Adipocyte (in vitro differentiated cells): ENCODE results near the gene ZNF853.
A peak's percentile ranks its signal among the peaks of the same experiment; 100 is the strongest.

ENCODE experiments used
- DNase-seq: peaks from one replicate; pipeline ENCODE4 v3.0.0-alpha.2; 2015; ENCODE audit warnings: low read depth
- H3K27me3 ChIP-seq: replicated peaks from 2 replicates; pipeline ENCODE4 v1.7.0; 2013; ENCODE audit warnings: mild to moderate bottlenecking, low read length, moderate library complexity; ENCODE audit not compliant: control insufficient read depth, insufficient read depth
- H3K36me3 ChIP-seq: 2 replicates; pipeline ENCODE4 v1.7.0; 2013; ENCODE audit warnings: low read length, mild to moderate bottlenecking, moderate library complexity; ENCODE audit not compliant: control insufficient read depth, insufficient read depth, severe bottlenecking
- H3K4me1 ChIP-seq: 2 replicates; pipeline ENCODE4 v1.7.0; 2013; ENCODE audit warnings: mild to moderate bottlenecking, low read length, moderate library complexity; ENCODE audit not compliant: control insufficient read depth, insufficient read depth
- H3K4me3 ChIP-seq: 2 replicates; pipeline ENCODE4 v1.7.0; 2013; ENCODE audit warnings: mild to moderate bottlenecking, low read length, moderate library complexity
- H3K9ac ChIP-seq: 2 replicates; pipeline ENCODE4 v1.7.0; 2013; ENCODE audit warnings: mild to moderate bottlenecking, low read length, moderate library complexity
- H3K9me3 ChIP-seq: 2 replicates; pipeline ENCODE4 v1.7.0; 2013; ENCODE audit warnings: mild to moderate bottlenecking, low read length, moderate library complexity; ENCODE audit not compliant: control insufficient read depth

Gene ZNF853

GRCh38 chr7:6608081-6608480 lies 7.3 kb upstream of the ZNF853 start:
- no peaks in the 10 kb centered on the region for H3K9me3 ChIP-seq
- H3K36me3 ChIP-seq: peaks cover 19% of the 10 kb centered on the region
- H3K9ac ChIP-seq: no peak overlapping the region
- no peaks in the 10 kb centered on the region for H3K4me1 ChIP-seq
- no peak for DNase-seq
- H3K27me3 ChIP-seq: no peaks in the 10 kb centered on the region
- H3K4me3 ChIP-seq: no peak overlapping the region

- DNase-seq: no peak
- no peaks in the 10 kb centered on the region for H3K4me1 ChIP-seq
- no peak overlapping the region for H3K4me3 ChIP-seq
- H3K27me3 ChIP-seq: peaks cover 4% of the 10 kb centered on the region
- no peak overlapping the region for H3K9ac ChIP-seq
- no peaks in the 10 kb centered on the region for H3K9me3 ChIP-seq
- peaks cover 15% of the 10 kb centered on the region for H3K36me3 ChIP-seq
Measured at GRCh38 chr7:6608794-6609193, 6.6 kb upstream of the ZNF853 start.

DNA sequence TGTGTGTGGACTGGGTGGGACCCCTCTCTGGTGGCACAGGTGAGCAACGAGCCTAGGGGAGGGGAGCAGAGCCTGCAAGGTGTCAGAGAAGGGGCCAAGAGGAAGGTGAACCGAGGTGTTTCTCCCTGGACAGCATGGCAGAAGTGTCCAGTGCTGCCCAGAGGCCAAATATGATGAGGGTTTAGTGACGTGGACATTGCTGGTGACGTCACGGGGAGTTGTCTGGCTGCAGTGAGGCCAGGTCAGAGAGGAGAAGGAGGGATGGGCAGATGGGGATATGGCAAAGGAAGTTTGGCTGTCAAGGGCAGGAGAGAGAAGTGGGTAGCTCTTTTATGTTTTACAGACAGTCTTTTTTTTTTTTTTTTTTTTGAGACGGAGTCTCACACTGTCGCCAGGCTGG lies 2.6 kb upstream of the ZNF853 start:
- DNase-seq: no peak
- Histone ChIP-seq H3K9ac (no peak overlapping the region), H3K27me3 (peaks cover 31% of the 10 kb centered on the region), H3K9me3 (no peaks in the 10 kb centered on the region), H3K4me3 (no peak overlapping the region), H3K4me1 (no peaks in the 10 kb centered on the region), H3K36me3 (peaks cover 5% of the 10 kb centered on the region)

GRCh38 chr7:6613706-6614105 lies 1.7 kb upstream of the ZNF853 start:
- Histone ChIP-seq H3K9me3 (no peaks in the 10 kb centered on the region), H3K4me1 (no peaks in the 10 kb centered on the region), H3K36me3 (no peaks in the 10 kb centered on the region), H3K9ac (no peak overlapping the region), H3K27me3 (peaks cover 31% of the 10 kb centered on the region), H3K4me3 (no peak overlapping the region)
- DNase-seq: no peak

DNA sequence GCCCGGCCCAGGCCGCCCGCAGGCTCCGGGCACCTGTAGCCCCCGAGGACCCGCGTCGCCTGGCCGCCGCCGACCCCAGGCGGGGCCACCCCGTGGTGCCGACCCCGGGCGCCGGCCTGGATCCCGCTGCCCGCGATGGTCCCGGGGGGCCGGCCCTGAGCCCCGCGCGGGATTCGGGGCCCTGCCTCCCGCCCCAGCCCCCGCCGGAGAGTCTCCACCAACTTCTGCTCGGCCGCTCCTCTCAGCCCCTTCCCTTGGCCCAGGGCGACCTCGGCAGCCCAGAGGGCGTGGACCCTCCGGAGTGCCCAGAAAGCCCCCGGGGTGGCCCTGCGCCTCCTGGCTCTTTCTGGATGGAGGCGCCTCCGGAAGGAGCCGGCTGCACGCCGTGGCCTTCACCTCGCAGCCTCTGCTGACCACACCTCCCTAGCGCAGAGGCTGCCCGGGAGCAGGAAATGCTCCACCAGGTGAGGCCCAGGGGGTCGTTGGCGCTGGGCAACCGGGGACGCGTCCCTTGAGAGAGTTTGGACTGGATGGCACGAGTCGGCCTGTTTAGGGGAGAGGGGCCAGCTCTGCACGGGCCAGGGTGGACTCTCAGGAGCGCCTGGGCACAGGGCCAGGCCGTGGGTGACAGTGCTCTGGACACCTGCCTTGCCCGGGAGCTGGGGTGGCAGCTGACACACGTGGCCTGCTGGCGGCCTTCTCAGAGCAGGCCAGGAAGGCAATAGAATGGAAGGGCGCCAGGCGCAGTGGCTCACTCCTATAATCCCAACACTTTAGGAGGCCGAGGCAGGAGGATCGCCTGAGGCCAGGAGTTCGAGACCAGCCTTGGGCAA lies 529 bp downstream of the ZNF853 start:
- H3K4me3 ChIP-seq: no peak overlapping the region
- no peaks in the 10 kb centered on the region for H3K9me3 ChIP-seq
- no peaks in the 10 kb centered on the region for H3K4me1 ChIP-seq
- DNase-seq: peak; percentile 31
- H3K9ac ChIP-seq: no peak overlapping the region
- peaks cover 46% of the 10 kb centered on the region for H3K27me3 ChIP-seq
- H3K36me3 ChIP-seq: no peaks in the 10 kb centered on the region

DNA sequence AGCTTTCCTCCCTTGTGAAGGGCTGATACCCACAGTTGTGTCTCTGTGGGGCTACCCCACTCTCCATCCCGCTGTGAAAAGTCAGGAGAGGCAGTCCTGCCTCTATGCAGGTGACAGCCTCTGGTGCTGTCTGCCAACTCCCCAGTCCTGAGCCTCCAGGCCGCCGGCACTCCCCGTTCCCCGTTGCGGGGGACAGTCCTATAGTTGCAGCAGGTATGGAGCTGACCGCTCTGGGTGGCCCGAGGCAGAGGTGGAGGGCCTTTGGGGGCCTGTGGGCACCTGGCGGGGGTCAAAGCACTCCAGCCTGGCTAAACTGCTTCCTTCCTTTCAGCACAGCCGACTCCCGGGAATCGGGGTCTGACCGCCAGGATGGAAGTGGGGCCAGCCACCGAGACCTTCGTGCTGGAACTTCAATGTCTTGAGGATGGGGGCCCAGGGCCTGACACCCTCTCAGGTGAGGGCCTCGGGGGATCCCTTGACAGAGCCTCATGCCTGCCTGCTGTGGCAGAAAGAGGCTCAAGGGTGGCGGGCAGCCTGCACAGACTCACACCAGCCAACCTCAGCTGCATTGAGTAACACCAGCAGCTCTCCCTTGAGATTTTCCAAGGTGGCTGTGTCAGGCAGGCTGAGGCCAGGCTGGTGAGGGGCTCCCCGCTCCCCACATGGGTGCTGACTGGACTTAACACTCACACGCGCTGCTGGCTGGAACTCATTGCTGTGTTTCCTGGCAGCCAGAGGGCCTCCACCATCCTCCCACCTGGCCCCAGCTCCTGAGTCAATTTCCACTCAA lies 1.6 kb downstream of the ZNF853 start:
- Histone ChIP-seq H3K36me3 (no peaks in the 10 kb centered on the region), H3K4me3 (no peak overlapping the region), H3K9me3 (no peaks in the 10 kb centered on the region), H3K9ac (no peak overlapping the region), H3K27me3 (peaks cover 46% of the 10 kb centered on the region), H3K4me1 (no peaks in the 10 kb centered on the region)
- DNase-seq: no peak

DNA sequence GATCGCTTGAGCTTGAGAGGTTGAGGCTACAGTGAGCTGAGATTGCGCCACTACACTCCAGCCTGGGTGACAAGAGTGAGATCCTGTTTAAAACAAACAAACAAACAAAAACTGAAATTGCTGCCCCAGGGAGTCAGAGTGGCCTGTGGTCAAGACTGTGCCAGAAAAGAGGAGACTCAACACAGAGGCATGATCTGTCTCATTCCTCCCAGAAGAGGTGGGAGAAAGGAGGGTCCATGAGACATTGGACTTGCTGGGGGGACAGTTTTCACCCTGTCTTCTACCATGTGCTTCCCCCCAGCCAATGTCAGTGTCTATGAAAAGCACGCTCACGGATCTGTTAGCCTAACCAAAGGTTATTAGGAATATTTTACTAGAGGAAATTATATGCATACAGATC lies 3.2 kb downstream of the ZNF853 start:
- no peaks in the 10 kb centered on the region for H3K36me3 ChIP-seq
- H3K4me1 ChIP-seq: no peaks in the 10 kb centered on the region
- no peak overlapping the region for H3K9ac ChIP-seq
- H3K27me3 ChIP-seq: peaks cover 50% of the 10 kb centered on the region
- DNase-seq: peak; percentile 19
- no peaks in the 10 kb centered on the region for H3K9me3 ChIP-seq
- H3K4me3 ChIP-seq: no peak overlapping the region

GRCh38 chr7:6619961-6620360 lies 4.6 kb downstream of the ZNF853 start:
- no peak for DNase-seq
- no peaks in the 10 kb centered on the region for H3K9me3 ChIP-seq
- H3K4me3 ChIP-seq: no peak overlapping the region
- H3K36me3 ChIP-seq: no peaks in the 10 kb centered on the region
- H3K9ac ChIP-seq: no peak overlapping the region
- peaks cover 42% of the 10 kb centered on the region for H3K27me3 ChIP-seq
- no peaks in the 10 kb centered on the region for H3K4me1 ChIP-seq

GRCh38 chr7:6621195-6622133 lies 6.1 kb downstream of the ZNF853 start:
- no peaks in the 10 kb centered on the region for H3K4me1 ChIP-seq
- H3K36me3 ChIP-seq: no peaks in the 10 kb centered on the region
- no peak overlapping the region for H3K9ac ChIP-seq
- H3K4me3 ChIP-seq: no peak overlapping the region
- no peaks in the 10 kb centered on the region for H3K9me3 ChIP-seq
- peaks cover 35% of the 10 kb centered on the region for H3K27me3 ChIP-seq
- no peak for DNase-seq

DNA sequence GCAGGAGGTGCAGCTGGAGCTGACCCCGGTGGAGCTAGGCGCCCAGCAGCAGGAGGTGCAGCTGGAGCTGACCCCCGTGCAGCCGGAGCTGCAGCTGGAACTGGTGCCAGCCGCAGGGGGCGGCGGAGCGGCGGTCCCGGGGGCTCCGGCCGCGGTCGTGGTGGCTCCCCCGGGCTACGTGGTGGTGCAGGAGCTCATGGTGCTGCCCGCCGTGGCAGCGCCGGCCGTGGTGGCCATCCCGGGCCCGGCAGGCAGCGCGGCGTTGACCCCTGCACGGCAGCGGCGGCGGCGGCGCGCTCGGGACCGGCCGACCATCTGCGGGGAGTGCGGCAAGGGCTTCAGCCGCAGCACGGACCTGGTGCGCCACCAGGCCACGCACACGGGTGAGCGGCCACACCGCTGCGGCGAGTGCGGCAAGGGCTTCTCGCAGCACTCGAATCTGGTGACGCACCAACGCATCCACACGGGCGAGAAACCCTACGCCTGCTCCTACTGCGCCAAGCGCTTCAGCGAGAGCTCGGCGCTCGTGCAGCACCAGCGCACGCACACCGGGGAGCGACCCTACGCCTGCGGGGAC lies 6.8 kb downstream of the ZNF853 start:
- H3K4me3 ChIP-seq: no peak overlapping the region
- no peaks in the 10 kb centered on the region for H3K36me3 ChIP-seq

More for the DNA sequence above, 6.8 kb downstream of the ZNF853 start:
- DNase-seq: no peak
- Histone ChIP-seq H3K9me3 (no peaks in the 10 kb centered on the region), H3K27me3 (peaks cover 29% of the 10 kb centered on the region), H3K4me1 (no peaks in the 10 kb centered on the region), H3K9ac (no peak overlapping the region)
